DOHH2 (cell line): Measurements from ENCODE around the gene CDS2.

Experiments
- H3F3A ChIP-seq: fragments of 200-600 bp; sonication (generic), shearing (Covaris generic); 2 replicates; pipeline ENCODE4 v1.6.0; 2016; ENCODE audit warnings: antibody characterized with exemption, mild to moderate bottlenecking; ENCODE audit not compliant: control insufficient read depth, insufficient read depth
- H3K27ac ChIP-seq: fragments of 200-600 bp; sonication (generic); 2 replicates; pipeline ENCODE4 v1.5.1; 2014; ENCODE audit warnings: low read depth, mild to moderate bottlenecking, low read length, moderate library complexity
- H3K27me3 ChIP-seq: fragments of 200-600 bp; sonication (generic); 2 replicates; pipeline ENCODE4 v1.6.1; 2014; ENCODE audit warnings: mild to moderate bottlenecking, low read length, mixed read lengths; ENCODE audit not compliant: control insufficient read depth
- H3K36me3 ChIP-seq: fragments of 200-600 bp; sonication (generic); 2 replicates; pipeline ENCODE4 v1.6.1; 2014; ENCODE audit warnings: mild to moderate bottlenecking, low read length, moderate library complexity, mixed read lengths; ENCODE audit not compliant: control insufficient read depth
- H3K4me1 ChIP-seq: fragments of 200-600 bp; sonication (generic); 2 replicates; pipeline ENCODE4 v1.6.1; 2014; ENCODE audit warnings: mild to moderate bottlenecking, low read length, mixed read lengths; ENCODE audit not compliant: control insufficient read depth
- H3K4me2 ChIP-seq: fragments of 200-600 bp; sonication (generic); 2 replicates; pipeline ENCODE4 v1.6.0; 2014; ENCODE audit warnings: mild to moderate bottlenecking, low read length, moderate library complexity
- H3K4me3 ChIP-seq: fragments of 200-600 bp; sonication (generic); 2 replicates; pipeline ENCODE4 v1.5.1; 2014; ENCODE audit warnings: mild to moderate bottlenecking, low read length, mixed read lengths
- H3K79me2 ChIP-seq: fragments of 200-600 bp; sonication (generic); 2 replicates; pipeline ENCODE4 v1.6.1; 2014; ENCODE audit warnings: mild to moderate bottlenecking, low read length, mixed read lengths; ENCODE audit not compliant: control insufficient read depth
- H3K9me2 ChIP-seq: fragments of 200-600 bp; sonication (generic); replicated peaks from 2 replicates; pipeline ENCODE4 v1.6.1; 2014; ENCODE audit warnings: mild to moderate bottlenecking, low read length, mixed read lengths; ENCODE audit not compliant: control insufficient read depth
- H3K9me3 ChIP-seq: fragments of 200-600 bp; sonication (generic); 2 replicates; pipeline ENCODE4 v1.6.1; 2014; ENCODE audit warnings: antibody characterized with exemption, low read length, mixed read lengths; ENCODE audit not compliant: control insufficient read depth, insufficient read depth
- H4K20me1 ChIP-seq: fragments of 200-600 bp; sonication (generic); 2 replicates; pipeline ENCODE4 v1.6.0; 2014; ENCODE audit warnings: low read depth, mild to moderate bottlenecking, antibody characterized with exemption, low read length, moderate library complexity; ENCODE audit not compliant: control insufficient read depth, insufficient read depth
- CTCF ChIP-seq: fragments of 200-600 bp; sonication (generic); IDR thresholded peaks from one replicate; pipeline ENCODE4 v1.5.1; 2014; ENCODE audit warnings: antibody characterized with exemption, mild to moderate bottlenecking, low read depth, low read length; ENCODE audit not compliant: poor library complexity, severe bottlenecking
- EZH2phosphoT487 ChIP-seq: fragments of 200-600 bp; sonication (generic); IDR thresholded peaks from 2 replicates; pipeline ENCODE4 v1.6.1; 2017; ENCODE audit warnings: borderline replicate concordance, mild to moderate bottlenecking, antibody characterized with exemption, low read length, moderate library complexity, mixed read lengths

The CDS2 gene

GRCh38 chr20:5177071-5177470 is 50.3 kb downstream of the CDS2 start:
- no peak overlapping the region for H3K4me2 ChIP-seq
- H3K9me2 ChIP-seq: no peaks in the 10 kb centered on the region
- no peaks in the 10 kb centered on the region for H3K9me3 ChIP-seq
- no peak for TF ChIP-seq EZH2phosphoT487
- TF ChIP-seq CTCF: no peak
- no peaks in the 10 kb centered on the region for H4K20me1 ChIP-seq
- no peaks in the 10 kb centered on the region for H3F3A ChIP-seq
- H3K79me2 ChIP-seq: peaks cover 6% of the 10 kb centered on the region; the same call in 1 of the 2 replicates
- no peak overlapping the region for H3K4me3 ChIP-seq
- peaks cover 18% of the 10 kb centered on the region; the same call in 1 of the 2 replicates for H3K36me3 ChIP-seq
- no peaks in the 10 kb centered on the region for H3K27me3 ChIP-seq
- 0 out of 2 replicates have a peak, but pooled peaks cover 3% of the 10 kb centered on the region for H3K4me1 ChIP-seq
- H3K27ac ChIP-seq: no peak overlapping the region

GRCh38 chr20:5178046-5178445 is 51.2 kb downstream of the CDS2 start:
- Histone ChIP-seq H3K27me3 (no peaks in the 10 kb centered on the region), H3K36me3 (peaks cover 28% of the 10 kb centered on the region), H3K9me3 (no peaks in the 10 kb centered on the region), H3K4me3 (no peak overlapping the region), H4K20me1 (no peaks in the 10 kb centered on the region), H3K4me1 (0 out of 2 replicates have a peak, but pooled peaks cover 3% of the 10 kb centered on the region), H3K27ac (no peak overlapping the region), H3K4me2 (no peak overlapping the region), H3K9me2 (no peaks in the 10 kb centered on the region), H3F3A (no peaks in the 10 kb centered on the region), H3K79me2 (0 out of 2 replicates have a peak, but pooled peaks cover under 1% of the 10 kb centered on the region)
- TF ChIP-seq EZH2phosphoT487 (no peak), CTCF (no peak)

- TF ChIP-seq CTCF (no peak), EZH2phosphoT487 (no peak)
- Histone ChIP-seq H3K27ac (no peak overlapping the region), H3K9me3 (no peaks in the 10 kb centered on the region), H3K27me3 (no peaks in the 10 kb centered on the region), H3K36me3 (peaks cover 26% of the 10 kb centered on the region), H3K79me2 (no peaks in the 10 kb centered on the region), H4K20me1 (no peaks in the 10 kb centered on the region), H3K4me3 (no peak overlapping the region), H3K4me1 (no peaks in the 10 kb centered on the region), H3K9me2 (no peaks in the 10 kb centered on the region), H3K4me2 (no peak overlapping the region), H3F3A (no peaks in the 10 kb centered on the region)
Observed at GRCh38 chr20:5180421-5180820, 53.6 kb downstream of the CDS2 start.

- H3K27ac ChIP-seq: no peak overlapping the region
- no peaks in the 10 kb centered on the region for H3K9me3 ChIP-seq
- H3K4me1 ChIP-seq: no peaks in the 10 kb centered on the region
- TF ChIP-seq EZH2phosphoT487: no peak
- no peak for TF ChIP-seq CTCF
- no peaks in the 10 kb centered on the region for H3F3A ChIP-seq
- H3K79me2 ChIP-seq: no peaks in the 10 kb centered on the region
- H4K20me1 ChIP-seq: no peaks in the 10 kb centered on the region
- H3K9me2 ChIP-seq: no peaks in the 10 kb centered on the region
- H3K36me3 ChIP-seq: peaks cover 26% of the 10 kb centered on the region
- no peaks in the 10 kb centered on the region for H3K27me3 ChIP-seq
- H3K4me2 ChIP-seq: no peak overlapping the region
- no peak overlapping the region for H3K4me3 ChIP-seq
Observed at GRCh38 chr20:5180933-5181332, 54.1 kb downstream of the CDS2 start.
